Activated T-helper 1 cell treated with anti-CD3 and anti-CD28 coated beads, Interleukin-12 subunit alpha, Interleukin-12 subunit beta, Interleukin-2, Interleukin-4 antibody, amounts not matched to agents 30 ng/mL and 10 ng/mL and 1 ng/mL, durations not matched to agents 14 hours and 24 hours and 36 hours (primary cell): ENCODE measurements around the gene DAB1. TPM values are rescaled to one million over a fixed set of nuclear protein-coding genes. Genes with fewer than 3 reads are reported as not detected.

Experiments
- DNase-seq: peaks from one replicate; pipeline ENCODE4 v3.0.0; 2021; ENCODE audit warnings: low spot score
- H3K27ac Mint-ChIP-seq: one replicate; pipeline ENCODE4 v1.8.0; 2021; ENCODE audit warnings: mild to moderate bottlenecking, mixed read lengths
- H3K27me3 Mint-ChIP-seq: one replicate; pipeline ENCODE4 v1.8.0; 2022; ENCODE audit warnings: mild to moderate bottlenecking, moderate library complexity, mixed read lengths; ENCODE audit not compliant: insufficient read depth
- H3K36me3 Mint-ChIP-seq: one replicate; pipeline ENCODE4 v1.8.0; 2021; ENCODE audit warnings: low read depth, mixed read lengths
- H3K4me1 Mint-ChIP-seq: one replicate; pipeline ENCODE4 v1.8.0; 2021; ENCODE audit warnings: low read depth, mixed read lengths
- H3K4me3 Mint-ChIP-seq: one replicate; pipeline ENCODE4 v1.8.0; 2021; ENCODE audit warnings: mild to moderate bottlenecking, moderate library complexity, mixed read lengths
- H3K9me3 Mint-ChIP-seq: one replicate; pipeline ENCODE4 v1.8.0; 2021; ENCODE audit warnings: mixed read lengths
- intact Hi-C: fragments of 100-400 bp; cut with micrococcal nuclease; formaldehyde crosslinking; loops from one replicate; pipeline ENCODE4 v1.15.1; 2024
- total RNA-seq: library from RNA; stranded (reverse); gene quantifications from 2 replicates; pipeline ENCODE4 v1.2.3, GENCODE V29; 2022

DAB1 gene
- total RNA-seq, 1 donor from 2014 or later = not detected

DNA sequence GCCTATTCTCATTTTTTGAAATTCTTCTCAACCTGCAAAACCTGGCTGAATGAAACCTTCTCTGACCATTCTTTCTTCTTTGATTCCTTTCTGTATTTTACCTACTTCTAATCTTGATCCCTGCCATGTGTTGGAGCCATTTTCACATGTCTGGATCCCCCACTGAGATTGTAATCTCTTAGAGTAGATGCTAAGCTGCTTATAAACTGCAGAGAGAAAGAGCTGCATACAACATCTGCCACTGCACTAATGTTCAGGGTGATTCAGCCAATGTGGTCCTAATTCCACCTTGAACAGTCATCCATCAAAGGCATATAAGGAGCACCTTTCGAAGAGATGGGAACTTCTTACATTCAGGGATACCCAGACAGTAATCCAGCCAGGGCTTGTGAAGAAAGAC lies 16.2 kb upstream of the DAB1 start:
- no peaks in the 10 kb centered on the region for H3K9me3 Mint-ChIP-seq
- H3K4me3 Mint-ChIP-seq = no peak overlapping the region
- no peaks in the 10 kb centered on the region for H3K36me3 Mint-ChIP-seq
- no peak overlapping the region for H3K27ac Mint-ChIP-seq
- H3K4me1 Mint-ChIP-seq = no peaks in the 10 kb centered on the region
- DNase-seq = no peak
- H3K27me3 Mint-ChIP-seq = no peaks in the 10 kb centered on the region
- intact Hi-C loops = no loop called here

DNA sequence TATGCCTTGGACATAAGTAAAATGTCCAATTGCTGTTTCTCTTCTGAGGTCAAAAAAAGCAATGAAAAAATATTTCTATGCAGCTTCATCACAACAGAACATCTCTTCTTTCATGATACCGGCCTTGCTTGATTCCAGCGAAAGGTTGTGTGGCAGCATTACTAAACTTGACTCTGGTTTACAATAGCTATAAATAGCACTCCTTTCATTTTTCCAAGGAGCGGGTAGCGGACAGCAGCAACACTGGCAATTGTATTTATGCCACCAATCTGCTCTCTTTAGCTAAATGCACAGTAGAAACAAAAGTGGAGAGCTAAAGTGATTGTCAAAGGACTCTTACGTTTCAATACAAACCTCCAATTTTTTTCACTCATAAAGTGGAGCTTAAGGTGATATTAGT lies 7.5 kb upstream of the DAB1 start:
- no peaks in the 10 kb centered on the region for H3K9me3 Mint-ChIP-seq
- no peak overlapping the region for H3K4me3 Mint-ChIP-seq
- intact Hi-C loops = no loop called here
- H3K4me1 Mint-ChIP-seq = no peaks in the 10 kb centered on the region
- H3K27ac Mint-ChIP-seq = no peak overlapping the region
- no peak for DNase-seq
- no peaks in the 10 kb centered on the region for H3K36me3 Mint-ChIP-seq
- H3K27me3 Mint-ChIP-seq = no peaks in the 10 kb centered on the region

- H3K27me3 Mint-ChIP-seq = peaks cover 47% of the 10 kb centered on the region
- DNase-seq = no peak
- no peaks in the 10 kb centered on the region for H3K9me3 Mint-ChIP-seq
- intact Hi-C loops = loop anchor here (10.0 kb wide), 1 partner anchor 1150 kb away; the partner anchor contains the start of gene TACSTD2
- H3K27ac Mint-ChIP-seq = no peak overlapping the region
- H3K4me1 Mint-ChIP-seq = no peaks in the 10 kb centered on the region
- no peak overlapping the region for H3K4me3 Mint-ChIP-seq
- no peaks in the 10 kb centered on the region for H3K36me3 Mint-ChIP-seq
These were observed 569 bp upstream of the DAB1 start for GRCh38 chr1:57424231-57425027.

GRCh38 chr1:57423135-57423655 lies 665 bp downstream of the DAB1 start:
- intact Hi-C loops = loop anchor here (10.0 kb wide), 1 partner anchor 1152 kb away; the partner anchor contains the start of gene TACSTD2
- H3K4me3 Mint-ChIP-seq = no peak overlapping the region
- peak overlapping the region; percentile 7 for H3K27ac Mint-ChIP-seq
- no peak for DNase-seq
- H3K27me3 Mint-ChIP-seq = peaks cover 47% of the 10 kb centered on the region
- no peaks in the 10 kb centered on the region for H3K4me1 Mint-ChIP-seq
- H3K9me3 Mint-ChIP-seq = no peaks in the 10 kb centered on the region
- H3K36me3 Mint-ChIP-seq = no peaks in the 10 kb centered on the region

DNA sequence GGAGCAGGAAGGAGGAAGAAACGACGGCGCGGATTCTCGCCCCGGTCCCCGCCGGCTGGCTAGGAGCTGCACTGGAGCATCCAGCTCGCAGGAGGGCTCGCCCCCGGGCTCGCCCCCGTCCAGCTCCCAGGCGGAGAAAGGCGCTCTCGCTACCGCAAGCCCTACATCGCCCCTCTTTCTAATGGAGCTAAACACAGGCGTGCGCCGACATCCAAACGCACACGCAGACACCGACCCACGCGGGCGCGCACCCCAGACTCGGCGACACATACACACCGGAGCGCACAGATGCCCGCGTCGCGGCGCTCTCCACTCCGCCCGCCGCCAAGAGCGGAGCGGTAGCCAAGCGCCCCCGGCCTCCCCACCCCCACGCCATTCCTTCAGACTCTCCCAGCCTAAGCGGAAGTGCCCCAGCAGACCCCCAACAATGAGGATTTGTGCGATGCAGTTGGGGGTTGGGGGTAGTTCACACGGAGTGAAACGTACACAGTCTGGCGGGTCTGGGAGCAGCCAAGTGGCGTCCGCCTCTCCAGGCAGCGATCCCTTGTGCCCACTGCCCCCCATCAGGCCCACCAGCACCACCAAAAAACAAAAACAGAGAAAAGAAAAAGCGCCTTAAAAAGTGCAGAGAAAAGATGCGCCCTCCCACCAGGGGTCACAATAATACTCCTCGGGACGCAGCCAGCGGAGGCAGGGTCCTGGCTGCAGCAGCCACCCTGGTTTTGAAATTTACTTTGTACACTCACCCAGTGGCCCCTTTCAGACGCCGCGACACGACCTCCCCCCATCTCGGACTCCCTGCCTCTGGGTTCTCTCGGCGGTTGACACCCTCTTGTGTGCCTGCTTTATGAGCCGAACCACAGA lies 1.4 kb downstream of the DAB1 start:
- Mint-ChIP-seq H3K27me3 (peaks cover 47% of the 10 kb centered on the region), H3K4me1 (no peaks in the 10 kb centered on the region), H3K4me3 (no peak overlapping the region), H3K27ac (no peak overlapping the region), H3K9me3 (no peaks in the 10 kb centered on the region), H3K36me3 (no peaks in the 10 kb centered on the region)
- intact Hi-C loops = loop anchor here (10.0 kb wide), 1 partner anchor 1152 kb away; the partner anchor contains the start of gene TACSTD2
- DNase-seq = no peak

- Mint-ChIP-seq H3K27me3 (peaks cover 47% of the 10 kb centered on the region), H3K4me3 (no peak overlapping the region), H3K36me3 (no peaks in the 10 kb centered on the region), H3K9me3 (no peaks in the 10 kb centered on the region), H3K4me1 (no peaks in the 10 kb centered on the region), H3K27ac (no peak overlapping the region)
- no peak for DNase-seq
- intact Hi-C loops = loop anchor here (10.0 kb wide), 1 partner anchor 1153 kb away; the partner anchor contains the start of gene TACSTD2
These were observed 2.1 kb downstream of the DAB1 start for GRCh38 chr1:57421806-57422205.

DNA sequence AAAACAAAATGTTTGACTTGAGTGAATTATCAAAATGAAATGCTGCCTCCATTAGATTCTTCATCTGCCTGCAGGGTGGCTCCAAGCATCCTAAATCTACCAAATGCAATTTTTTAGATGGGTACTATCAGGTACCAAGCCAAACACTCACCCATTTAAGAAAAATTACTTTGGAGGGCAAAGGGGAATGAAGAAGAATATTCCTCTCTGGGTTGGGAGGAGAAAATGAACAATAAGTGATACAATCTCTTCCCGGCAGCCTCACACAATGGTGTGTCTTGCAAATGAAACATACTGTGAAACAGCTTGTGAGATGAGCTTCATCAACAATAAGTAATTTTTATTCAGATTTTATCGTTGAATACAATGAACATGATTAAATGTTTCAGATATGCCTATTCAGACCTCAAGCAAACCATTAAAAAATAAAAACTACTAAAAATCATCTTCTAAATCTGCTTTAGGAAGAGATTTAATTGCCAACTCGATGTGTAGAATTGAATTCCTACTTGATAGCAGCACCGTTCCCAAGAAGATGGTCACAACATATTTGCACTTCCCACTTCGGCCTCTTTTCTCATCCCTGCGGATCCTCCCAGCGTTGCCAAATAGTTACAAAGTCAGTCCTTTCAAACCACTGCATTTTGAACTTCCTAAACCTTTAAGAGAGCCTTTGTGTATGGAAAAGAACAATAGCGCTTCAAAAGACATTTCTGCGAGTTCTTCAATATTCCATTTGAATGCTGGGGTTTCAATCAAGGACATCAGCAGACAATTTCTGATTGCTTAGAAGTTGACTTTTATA lies 2.7 kb downstream of the DAB1 start:
- no peak overlapping the region for H3K27ac Mint-ChIP-seq
- H3K9me3 Mint-ChIP-seq = no peaks in the 10 kb centered on the region
- no peaks in the 10 kb centered on the region for H3K36me3 Mint-ChIP-seq
- no peaks in the 10 kb centered on the region for H3K4me1 Mint-ChIP-seq
- peaks cover 46% of the 10 kb centered on the region for H3K27me3 Mint-ChIP-seq
- intact Hi-C loops = loop anchor here (10.0 kb wide), 1 partner anchor 1154 kb away; the partner anchor contains the start of gene TACSTD2
- no peak overlapping the region for H3K4me3 Mint-ChIP-seq
- no peak for DNase-seq

- DNase-seq = no peak
- intact Hi-C loops = no loop called here
- Mint-ChIP-seq H3K27ac (no peak overlapping the region), H3K4me1 (no peaks in the 10 kb centered on the region), H3K27me3 (peaks cover 28% of the 10 kb centered on the region), H3K9me3 (no peaks in the 10 kb centered on the region), H3K4me3 (no peak overlapping the region), H3K36me3 (no peaks in the 10 kb centered on the region)
These were observed 4.9 kb downstream of the DAB1 start for GRCh38 chr1:57418971-57419370.

- H3K4me3 Mint-ChIP-seq = no peak overlapping the region
- no peak overlapping the region for H3K27ac Mint-ChIP-seq
- H3K27me3 Mint-ChIP-seq = peaks cover 2% of the 10 kb centered on the region
- intact Hi-C loops = no loop called here
- no peaks in the 10 kb centered on the region for H3K9me3 Mint-ChIP-seq
- no peak for DNase-seq
- no peaks in the 10 kb centered on the region for H3K36me3 Mint-ChIP-seq
- H3K4me1 Mint-ChIP-seq = no peaks in the 10 kb centered on the region
These were observed 12.6 kb downstream of the DAB1 start for GRCh38 chr1:57411262-57411661.

- intact Hi-C loops = no loop called here
These were observed 13.4 kb downstream of the DAB1 start for GRCh38 chr1:57410508-57410907.

GRCh38 chr1:57407928-57408327 lies 15.9 kb downstream of the DAB1 start:
- no peak overlapping the region for H3K27ac Mint-ChIP-seq
- no peaks in the 10 kb centered on the region for H3K4me1 Mint-ChIP-seq
- H3K27me3 Mint-ChIP-seq = peaks cover 2% of the 10 kb centered on the region
- DNase-seq = no peak
- no peak overlapping the region for H3K4me3 Mint-ChIP-seq
- intact Hi-C loops = no loop called here
- no peaks in the 10 kb centered on the region for H3K9me3 Mint-ChIP-seq
- H3K36me3 Mint-ChIP-seq = no peaks in the 10 kb centered on the region

More at GRCh38 chr1:57410508-57410907, 13.4 kb downstream of the DAB1 start:
- no peak for DNase-seq
- Mint-ChIP-seq H3K4me3 (no peak overlapping the region), H3K9me3 (no peaks in the 10 kb centered on the region), H3K27me3 (peaks cover 2% of the 10 kb centered on the region), H3K27ac (no peak overlapping the region), H3K4me1 (no peaks in the 10 kb centered on the region), H3K36me3 (no peaks in the 10 kb centered on the region)

GRCh38 chr1:57406428-57406970 lies 17.4 kb downstream of the DAB1 start:
- no peak overlapping the region for H3K27ac Mint-ChIP-seq
- no peaks in the 10 kb centered on the region for H3K9me3 Mint-ChIP-seq
- H3K27me3 Mint-ChIP-seq = peaks cover 2% of the 10 kb centered on the region
- no peak for DNase-seq
- H3K36me3 Mint-ChIP-seq = no peaks in the 10 kb centered on the region
- no peak overlapping the region for H3K4me3 Mint-ChIP-seq
- intact Hi-C loops = no loop called here
- no peaks in the 10 kb centered on the region for H3K4me1 Mint-ChIP-seq
